NCI-H2171 treated with DMSO at 0.1 percent for 48 hours (cell line): ENCODE measurements around the gene TUFM.
"Not testable (repeated sequence)": the region's sequence is repeated elsewhere in the genome, so short reads cannot be mapped to it uniquely, and the experiment has no call there.

Experiments used
- DNase-seq: peaks from one replicate; lab custom pipeline; 2025; lab: John Stamatoyannopoulos, UW

Gene TUFM

GRCh38 chr16:28846080-28846932, at the start of gene TUFM:
TSS of gene TUFM (minus strand) at chr16:28846348. CDS start at chr16:28846269, 79 bp downstream.
- peak; percentile 99 for DNase-seq

DNA sequence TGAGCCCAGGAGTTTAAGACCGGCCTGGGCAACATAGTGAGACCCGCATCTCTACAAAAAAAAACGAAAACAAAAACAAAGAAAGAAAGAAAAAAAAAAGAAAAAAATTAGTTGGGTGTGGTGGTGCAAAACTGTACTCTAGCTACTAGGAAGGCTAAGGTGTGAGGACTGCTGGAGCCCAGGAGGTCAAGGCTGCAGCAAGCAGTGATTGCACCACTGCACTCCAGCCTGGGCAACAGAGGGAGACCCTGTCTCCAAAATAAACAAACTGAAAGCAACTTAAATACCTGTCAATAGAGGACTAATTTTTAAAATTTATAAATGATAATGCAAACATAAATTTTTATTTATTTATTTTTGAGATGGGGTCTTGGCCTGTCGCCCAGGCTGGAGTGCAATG, 49.5 kb upstream of the TUFM start:
- DNase-seq = no peak

GRCh38 chr16:28893291-28893690, 47.1 kb upstream of the TUFM start:
- no peak for DNase-seq

DNA sequence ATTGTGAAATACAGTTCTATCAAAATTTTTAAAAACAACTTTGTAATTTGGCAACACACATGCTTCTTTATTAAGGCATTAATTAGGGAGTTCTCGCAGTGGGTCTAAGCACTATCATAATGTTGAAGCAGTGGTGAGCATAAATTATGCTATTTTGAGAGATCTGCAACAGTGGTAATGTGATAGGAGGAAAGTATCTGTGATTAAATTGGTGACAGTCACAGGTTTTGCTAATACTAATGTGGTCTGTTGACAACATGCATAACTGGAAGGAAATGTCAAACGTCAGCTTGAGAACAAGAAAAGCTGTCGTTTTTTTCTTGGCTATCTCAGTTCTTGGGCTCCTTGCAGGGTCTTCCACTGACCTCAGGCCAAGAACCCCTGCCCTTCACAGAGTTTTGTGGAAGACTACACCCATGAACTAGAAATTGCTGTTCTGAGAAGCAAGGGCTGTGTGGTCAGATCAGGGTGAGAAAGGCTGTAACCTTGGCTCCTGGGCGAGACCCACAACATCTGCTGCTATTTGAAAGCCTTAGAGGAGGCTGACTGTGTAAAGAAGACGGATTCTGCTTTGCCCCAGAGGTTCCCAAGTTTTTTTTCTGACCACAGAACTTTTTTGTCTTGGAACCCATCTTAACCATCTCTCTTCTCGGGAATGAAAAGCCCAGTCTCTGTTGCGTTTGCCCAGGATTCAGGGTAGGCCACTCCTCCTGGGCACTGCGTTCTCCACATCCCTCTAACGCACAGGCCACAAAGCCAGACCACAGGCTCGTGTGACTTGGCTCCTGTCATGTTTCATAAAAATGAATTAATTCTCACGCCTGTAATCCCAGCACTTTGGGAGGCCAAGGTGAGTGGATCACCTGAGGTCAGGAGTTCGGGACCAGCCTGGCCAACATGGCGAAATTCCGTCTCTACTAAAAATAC, 46.1 kb upstream of the TUFM start:
- no peak for DNase-seq

DNA sequence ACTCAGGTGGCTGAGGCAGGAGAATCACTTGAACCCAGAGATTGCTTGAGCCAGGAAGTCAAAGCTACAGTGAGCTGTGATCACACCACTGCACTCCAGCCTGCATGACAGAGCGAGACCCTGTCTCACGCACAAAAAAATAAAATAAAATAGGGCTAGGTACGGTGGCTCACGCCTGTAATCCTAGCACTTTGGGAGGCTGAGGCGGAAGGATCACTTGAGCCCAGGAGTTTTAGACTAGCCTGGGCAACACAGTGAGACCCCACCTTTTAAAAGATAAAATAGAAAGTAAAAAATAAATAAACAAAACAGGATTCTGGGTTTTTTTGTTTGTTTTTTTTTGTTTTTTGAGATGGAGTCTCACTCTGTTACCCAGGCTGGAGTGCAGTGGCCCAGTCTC, 44.2 kb upstream of the TUFM start:
- not testable (repeated sequence) for DNase-seq

GRCh38 chr16:28886945-28887344, 40.8 kb upstream of the TUFM start:
- DNase-seq = no peak

- no peak for DNase-seq
These were observed 37.9 kb upstream of the TUFM start for GRCh38 chr16:28884045-28884444.

DNA sequence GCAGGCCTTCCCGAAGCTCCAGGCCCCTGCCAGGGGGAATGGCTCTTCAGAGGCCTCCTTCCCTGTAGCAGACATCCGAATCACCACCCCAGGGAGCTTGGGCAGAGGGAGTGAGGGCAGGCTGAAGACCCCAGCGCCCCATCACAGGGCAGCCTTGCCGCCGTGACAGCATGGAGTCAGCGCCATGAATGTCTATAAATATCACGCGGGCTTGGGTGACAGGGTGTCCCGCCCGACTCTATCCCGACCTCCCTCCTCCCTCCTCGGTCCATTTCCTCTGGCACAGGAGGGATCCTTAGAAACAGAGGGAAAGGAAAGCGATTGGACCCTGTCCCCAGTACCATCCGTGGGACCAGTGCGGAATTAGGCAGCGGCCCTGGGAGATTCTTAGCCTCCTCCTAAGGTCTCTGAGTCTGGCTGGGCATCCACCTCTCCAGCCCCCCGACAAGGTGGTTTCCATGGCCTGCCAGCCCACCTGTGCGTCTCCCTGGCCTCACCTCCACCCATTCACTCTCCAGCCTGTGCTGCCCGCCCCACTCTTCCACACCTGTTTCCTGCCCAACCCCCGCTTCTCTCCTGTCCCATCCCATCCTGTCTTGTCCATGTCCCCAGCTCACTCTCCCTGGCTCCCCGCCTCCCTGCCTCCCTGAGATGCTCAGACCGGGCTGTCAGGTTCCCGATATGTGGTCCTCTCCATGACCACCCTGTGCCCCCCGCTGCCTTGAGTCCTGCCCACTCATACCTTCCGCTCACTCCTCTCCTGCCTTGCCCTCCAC, 37.3 kb upstream of the TUFM start:
- DNase-seq = no peak

DNA sequence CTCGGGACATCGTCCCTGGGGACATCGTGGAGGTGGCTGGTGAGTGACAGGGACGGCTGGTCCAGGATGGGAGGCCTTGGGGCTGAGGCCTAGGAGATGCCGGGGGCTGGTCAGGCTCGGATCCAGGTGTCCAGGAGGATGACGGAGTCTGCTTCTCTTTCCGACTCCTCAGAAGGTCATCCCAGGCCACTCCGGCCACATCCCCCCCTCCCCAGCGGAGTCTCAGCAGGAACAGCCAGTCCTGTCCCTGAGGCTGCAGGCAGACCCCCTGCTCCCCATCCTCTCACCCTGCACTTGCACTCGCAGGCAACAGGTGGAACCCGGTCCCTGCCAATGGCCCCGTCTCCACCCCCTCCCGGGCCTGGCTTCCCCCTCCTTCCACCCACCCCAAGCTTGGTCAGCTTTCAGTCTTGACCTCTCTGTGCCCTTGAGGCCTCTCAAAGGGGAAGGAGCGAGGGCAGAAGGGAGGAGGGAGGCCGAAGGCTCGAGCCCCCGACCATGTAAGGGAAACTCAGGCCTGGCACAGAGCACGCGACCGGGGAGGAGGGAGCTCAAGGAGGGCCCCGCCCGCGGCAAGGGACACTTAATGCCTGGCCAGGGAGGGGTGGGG, 36.5 kb upstream of the TUFM start:
- DNase-seq = no peak

- not testable (repeated sequence) for DNase-seq
These were observed 35.4 kb upstream of the TUFM start for GRCh38 chr16:28881565-28881964.

DNA sequence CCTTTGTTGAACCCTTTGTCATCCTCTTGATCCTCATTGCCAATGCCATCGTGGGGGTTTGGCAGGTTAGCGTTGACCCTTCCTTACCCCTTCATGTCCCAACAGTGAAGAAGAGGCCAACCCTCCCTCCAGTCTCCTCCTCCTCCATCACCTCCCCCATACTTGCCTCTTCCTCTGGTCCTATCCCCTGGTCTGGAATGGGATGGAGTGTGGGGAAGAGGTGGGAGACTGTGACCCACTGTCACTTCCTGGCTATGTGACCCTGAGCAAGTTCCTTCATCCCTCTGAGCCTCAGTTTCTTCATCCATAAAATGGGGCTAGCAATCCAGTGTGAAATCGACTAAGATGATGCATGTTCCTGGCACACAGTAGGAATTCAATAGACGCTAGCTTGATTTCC, 34.8 kb upstream of the TUFM start:
- DNase-seq = no peak

GRCh38 chr16:28880589-28880915, 34.4 kb upstream of the TUFM start:
- no peak for DNase-seq

- DNase-seq = peak; percentile 92
These were observed 33.9 kb upstream of the TUFM start for GRCh38 chr16:28879841-28880588.

GRCh38 chr16:28879261-28879840, 33.2 kb upstream of the TUFM start:
- DNase-seq = no peak

DNA sequence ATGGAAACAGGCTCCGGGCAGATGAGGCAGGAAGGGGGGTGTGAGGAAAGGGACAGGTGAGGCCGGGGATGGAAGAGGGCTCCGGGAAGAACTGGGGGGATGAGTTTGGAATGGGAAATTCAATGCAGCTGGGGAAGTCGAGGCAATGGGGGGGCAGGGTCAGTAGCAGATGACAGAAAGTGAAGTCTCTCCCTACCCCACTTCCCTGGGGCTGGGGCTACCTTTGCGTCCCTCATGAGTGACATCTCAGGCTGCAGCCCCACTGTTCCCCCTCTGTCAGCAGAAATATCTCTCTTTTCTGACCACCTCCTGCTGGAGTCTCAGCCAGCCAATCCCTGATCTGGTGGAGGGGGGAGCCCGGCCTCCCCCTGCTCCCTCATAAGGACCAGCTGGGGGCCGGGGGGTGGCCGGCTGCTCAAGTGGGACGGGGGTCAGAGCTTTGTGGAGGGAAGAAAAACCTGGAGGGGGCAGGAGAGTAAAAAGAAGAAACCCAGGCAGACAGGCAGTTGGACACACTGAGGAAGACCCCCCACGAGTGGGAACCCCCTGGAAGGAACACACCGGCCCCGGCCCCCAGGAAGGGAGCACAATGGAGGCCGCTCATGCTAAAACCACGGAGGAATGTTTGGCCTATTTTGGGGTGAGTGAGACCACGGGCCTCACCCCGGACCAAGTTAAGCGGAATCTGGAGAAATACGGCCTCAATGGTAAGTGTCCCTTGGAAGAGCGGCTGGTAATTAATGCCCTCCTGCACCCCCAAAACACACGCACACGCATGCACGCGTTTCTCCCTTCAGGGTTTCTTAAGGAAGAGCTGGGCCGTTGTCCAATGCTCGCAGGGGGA, 32.2 kb upstream of the TUFM start, which contains the start of gene ATP2A1:
Gene ATP2A1, plus strand, starts transcription at position 406 of the 844 bp plus-strand sequence. Its CDS starts 184 bp downstream, at position 590.
- no peak for DNase-seq

DNA sequence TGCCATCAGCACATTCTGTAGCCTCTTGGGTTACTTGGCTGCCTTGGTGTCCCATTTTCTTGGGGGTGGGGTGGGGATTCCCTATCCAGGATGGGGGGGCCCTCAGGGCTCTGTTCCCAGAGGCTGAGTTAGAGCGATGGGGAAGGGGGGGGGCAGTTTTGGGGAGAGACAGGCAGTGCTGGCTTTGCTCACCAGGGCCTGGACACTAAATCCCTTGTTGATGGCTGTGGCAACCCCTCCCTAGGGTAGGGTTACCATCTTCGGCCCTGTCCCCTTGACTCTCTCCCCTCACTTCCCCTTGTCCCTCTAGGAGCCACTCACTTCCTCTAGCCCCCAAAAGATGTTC, 31.5 kb upstream of the TUFM start:
- no peak for DNase-seq

GRCh38 chr16:28876973-28877654, 31.0 kb upstream of the TUFM start:
- DNase-seq = peak; percentile 13

DNA sequence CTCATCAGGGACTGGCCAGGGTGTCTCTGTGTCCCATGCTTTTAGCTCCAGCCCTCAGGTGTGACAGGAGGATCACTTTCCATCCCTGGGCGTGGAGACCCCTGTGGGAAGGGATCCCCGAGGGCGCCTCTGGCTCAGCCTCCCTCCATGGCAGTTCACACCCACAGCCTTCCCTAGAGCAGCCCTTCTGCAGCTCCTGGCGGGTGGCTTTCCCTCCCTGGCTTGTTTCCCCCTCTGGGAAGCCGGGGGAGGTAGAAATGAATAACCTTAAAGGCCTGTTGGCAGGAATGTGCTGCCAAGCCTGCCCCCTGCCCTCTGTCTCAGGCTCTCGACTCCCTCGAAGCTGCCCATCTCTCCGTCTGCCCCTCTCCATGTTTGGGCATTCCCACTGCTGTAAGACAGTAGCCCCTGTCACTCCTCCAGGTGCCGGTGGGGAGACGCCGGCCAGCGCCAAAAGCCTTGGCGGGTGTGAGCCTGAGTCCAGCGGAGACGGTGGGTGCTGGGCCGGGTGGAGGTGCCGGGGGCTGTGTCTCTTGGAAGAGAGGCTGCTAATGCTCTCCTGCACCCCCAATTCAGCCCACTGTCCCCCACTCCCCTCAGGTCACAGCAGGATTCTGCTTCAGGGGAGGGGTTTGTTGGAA, 30.0 kb upstream of the TUFM start:
- DNase-seq = no peak
